Natural killer cell (primary cell): ENCODE measurements around the gene CDKAL1. TPM values are rescaled to one million over a fixed set of nuclear protein-coding genes. Genes with fewer than 3 reads are reported as not detected.

Source experiments
- ATAC-seq, 3 donors: fragments of 150-1000 bp in 2 of 3; fragments of 200-7000 bp in 1 of 3; cut with Tn5 transposase; 1 replicate in 1 of 3; 2 replicates in 2 of 3; pipeline ENCODE4 v1.10.0; 2021; ENCODE audit warnings: mild to moderate bottlenecking in 2 of 3, moderate library complexity in 2 of 3
- DNase-seq, 2 donors: peaks; one replicate each; pipeline versions ENCODE4 v3.0.0 to v3.0.0-alpha.2; 2013 to 2021; ENCODE audit warnings: mixed read lengths in 1 of 2
- H3K27ac ChIP-seq: one replicate; pipeline ENCODE4 v1.5.1; 2013; ENCODE audit warnings: mild to moderate bottlenecking, low read length
- H3K27me3 ChIP-seq: one replicate; pipeline ENCODE4 v1.6.1; 2013; ENCODE audit warnings: low read length; ENCODE audit not compliant: control insufficient read depth, insufficient read depth
- H3K36me3 ChIP-seq: one replicate; pipeline ENCODE4 v1.6.1; 2013; ENCODE audit warnings: low read length; ENCODE audit not compliant: control insufficient read depth, insufficient read depth
- H3K4me1 ChIP-seq: one replicate; pipeline ENCODE4 v1.6.1; 2013; ENCODE audit warnings: low read length; ENCODE audit not compliant: control insufficient read depth, insufficient read depth
- H3K4me3 ChIP-seq: one replicate; pipeline ENCODE4 v1.5.1; 2013; ENCODE audit warnings: low read length
- H3K9me3 ChIP-seq: one replicate; pipeline ENCODE4 v1.6.1; 2013; ENCODE audit warnings: low read length; ENCODE audit not compliant: control insufficient read depth, insufficient read depth
- H3K27ac Mint-ChIP-seq, 2 donors: one replicate each; pipeline ENCODE4 v1.8.0; 2022; ENCODE audit warnings: mild to moderate bottlenecking in 2 of 2, mixed read lengths in 2 of 2, moderate library complexity in 1 of 2
- H3K27me3 Mint-ChIP-seq, 2 donors: one replicate each; pipeline ENCODE4 v1.8.0; 2022; ENCODE audit warnings: low read depth in 2 of 2, mixed read lengths in 2 of 2
- H3K36me3 Mint-ChIP-seq: one replicate; pipeline ENCODE4 v1.8.0; 2022; ENCODE audit warnings: mixed read lengths
- H3K4me1 Mint-ChIP-seq, 2 donors: one replicate each; pipeline ENCODE4 v1.8.0; 2022; ENCODE audit warnings: mixed read lengths in 2 of 2
- H3K4me3 Mint-ChIP-seq: one replicate; pipeline ENCODE4 v1.8.0; 2022; ENCODE audit warnings: mild to moderate bottlenecking, moderate library complexity, mixed read lengths
- H3K9me3 Mint-ChIP-seq, 2 donors: one replicate each; pipeline ENCODE4 v1.8.0; 2022; ENCODE audit warnings: mixed read lengths in 2 of 2
- WGBS: methylation state at CpG from one replicate; pipeline ENCODE4 v1.1.7; 2013; ENCODE audit warnings: missing lambda C conversion rate; ENCODE audit not compliant: insufficient coverage; 5-methylcytosine and 5-hydroxymethylcytosine counted together
- intact Hi-C: fragments of 100-400 bp; cut with micrococcal nuclease; formaldehyde crosslinking; loops from one replicate; pipeline ENCODE4 v1.14.2; 2022
- total RNA-seq, 4 donors: library from RNA; stranded (reverse); fragments of 120-200 nt in 1 of 4; gene quantifications; one replicate each; pipeline versions ENCODE4 v1.2.3 to v1.2.4, GENCODE V29; 2013 to 2022
- TF ChIP-seq, protein P1 (sequence below): fragments of 200-600 bp; IDR thresholded peaks from one replicate; pipeline ENCODE4 v1.8.0; 2022; ENCODE audit warnings: antibody characterized with exemption

CDKAL1 gene
- total RNA-seq, 3 donors from 2014 or later (not counting 1 experiment from before 2014, with no cell fraction given), result 26.0 to 32.8 (median 28.9) TPM

DNA sequence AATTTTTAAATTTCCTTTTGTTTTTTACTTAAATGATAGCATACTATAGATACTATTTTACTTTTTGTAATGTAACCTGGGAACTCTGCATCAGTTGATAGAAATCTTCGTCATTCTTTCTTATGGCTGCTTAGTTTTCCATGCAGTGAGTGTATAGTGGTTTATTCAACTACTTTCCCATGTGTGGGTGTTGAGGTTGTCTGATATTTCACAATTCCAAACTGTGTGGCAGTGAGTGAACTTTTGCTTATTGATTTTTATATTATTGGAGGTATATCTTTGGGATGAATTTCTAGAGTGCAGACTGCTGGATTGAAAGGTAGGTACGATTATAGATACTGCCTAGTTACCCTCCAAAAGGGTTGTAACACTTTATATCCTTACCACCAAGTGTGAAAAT lies 136.5 kb downstream of the CDKAL1 start:
- TF ChIP-seq, protein P1, sequence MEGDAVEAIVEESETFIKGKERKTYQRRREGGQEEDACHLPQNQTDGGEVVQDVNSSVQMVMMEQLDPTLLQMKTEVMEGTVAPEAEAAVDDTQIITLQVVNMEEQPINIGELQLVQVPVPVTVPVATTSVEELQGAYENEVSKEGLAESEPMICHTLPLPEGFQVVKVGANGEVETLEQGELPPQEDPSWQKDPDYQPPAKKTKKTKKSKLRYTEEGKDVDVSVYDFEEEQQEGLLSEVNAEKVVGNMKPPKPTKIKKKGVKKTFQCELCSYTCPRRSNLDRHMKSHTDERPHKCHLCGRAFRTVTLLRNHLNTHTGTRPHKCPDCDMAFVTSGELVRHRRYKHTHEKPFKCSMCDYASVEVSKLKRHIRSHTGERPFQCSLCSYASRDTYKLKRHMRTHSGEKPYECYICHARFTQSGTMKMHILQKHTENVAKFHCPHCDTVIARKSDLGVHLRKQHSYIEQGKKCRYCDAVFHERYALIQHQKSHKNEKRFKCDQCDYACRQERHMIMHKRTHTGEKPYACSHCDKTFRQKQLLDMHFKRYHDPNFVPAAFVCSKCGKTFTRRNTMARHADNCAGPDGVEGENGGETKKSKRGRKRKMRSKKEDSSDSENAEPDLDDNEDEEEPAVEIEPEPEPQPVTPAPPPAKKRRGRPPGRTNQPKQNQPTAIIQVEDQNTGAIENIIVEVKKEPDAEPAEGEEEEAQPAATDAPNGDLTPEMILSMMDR, result no peak
- Mint-ChIP-seq H3K4me1 (peaks cover 15 to 29% of the 10 kb centered on the region in 2 donors), H3K4me3 (no peak overlapping the region), H3K27me3 (no peaks in the 10 kb centered on the region), H3K9me3 (no peaks in the 10 kb centered on the region), H3K36me3 (no peaks in the 10 kb centered on the region), H3K27ac (no peak overlapping the region)
- Histone ChIP-seq H3K27me3 (no peaks in the 10 kb centered on the region), H3K4me1 (no peaks in the 10 kb centered on the region), H3K9me3 (no peaks in the 10 kb centered on the region), H3K4me3 (no peak overlapping the region), H3K27ac (no peak overlapping the region), H3K36me3 (no peaks in the 10 kb centered on the region)
- ATAC-seq (no peak), DNase-seq (no peak)
- intact Hi-C loops, result no loop called here
- WGBS, result 100% methylated on average over 1 of the region's 2 CpGs

GRCh38 chr6:20672038-20672437 lies 137.8 kb downstream of the CDKAL1 start:
- ATAC-seq (no peak), DNase-seq (no peak)
- peaks cover 15 to 26% of the 10 kb centered on the region in 2 donors for H3K4me1 Mint-ChIP-seq
- no peaks in the 10 kb centered on the region for H3K9me3 Mint-ChIP-seq
- no peaks in the 10 kb centered on the region for H3K36me3 Mint-ChIP-seq
- Histone ChIP-seq H3K36me3 (no peaks in the 10 kb centered on the region), H3K27me3 (no peaks in the 10 kb centered on the region), H3K27ac (no peak overlapping the region), H3K9me3 (no peaks in the 10 kb centered on the region), H3K4me1 (no peaks in the 10 kb centered on the region), H3K4me3 (no peak overlapping the region)
- H3K27me3 Mint-ChIP-seq, result no peaks in the 10 kb centered on the region
- intact Hi-C loops, result no loop called here
- 100% methylated on average over 1 of the region's 2 CpGs for WGBS
- H3K27ac Mint-ChIP-seq, result no peak overlapping the region
- TF ChIP-seq, protein P1, result no peak
- no peak overlapping the region for H3K4me3 Mint-ChIP-seq

DNA sequence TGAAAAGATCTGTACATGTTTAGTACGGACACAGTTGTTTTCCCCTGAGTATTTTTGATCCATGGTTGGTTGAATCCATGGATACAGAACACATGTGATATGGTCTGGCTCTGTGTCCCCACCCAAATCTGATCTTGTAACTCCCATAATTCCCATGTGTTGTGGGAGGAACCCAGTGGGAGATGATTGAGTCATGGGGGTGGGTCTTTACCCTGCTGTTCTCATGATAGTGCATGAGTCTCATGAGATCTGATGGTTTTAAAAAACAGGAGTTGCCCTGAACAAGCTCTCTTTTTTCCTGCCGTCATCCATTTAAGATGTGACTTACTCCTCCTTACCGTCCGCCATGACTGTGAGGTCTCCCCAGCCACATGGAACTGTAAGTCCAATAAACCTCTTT lies 139.2 kb downstream of the CDKAL1 start:
- intact Hi-C loops, result no loop called here
- no peak overlapping the region for H3K4me3 ChIP-seq
- no peaks in the 10 kb centered on the region for H3K9me3 Mint-ChIP-seq
- no peak overlapping the region for H3K27ac ChIP-seq
- no peak overlapping the region for H3K4me3 Mint-ChIP-seq
- TF ChIP-seq, protein P1, result no peak
- H3K4me1 ChIP-seq, result no peaks in the 10 kb centered on the region
- H3K27me3 Mint-ChIP-seq, result no peaks in the 10 kb centered on the region
- H3K27ac Mint-ChIP-seq, result no peak overlapping the region
- H3K36me3 ChIP-seq, result no peaks in the 10 kb centered on the region
- H3K27me3 ChIP-seq, result no peaks in the 10 kb centered on the region
- H3K4me1 Mint-ChIP-seq, result peaks cover 22 to 31% of the 10 kb centered on the region in 2 donors
- WGBS, result 100% methylated on average over 4 of the region's 4 CpGs
- H3K36me3 Mint-ChIP-seq, result no peaks in the 10 kb centered on the region
- ATAC-seq (no peak), DNase-seq (no peak)
- no peaks in the 10 kb centered on the region for H3K9me3 ChIP-seq

DNA sequence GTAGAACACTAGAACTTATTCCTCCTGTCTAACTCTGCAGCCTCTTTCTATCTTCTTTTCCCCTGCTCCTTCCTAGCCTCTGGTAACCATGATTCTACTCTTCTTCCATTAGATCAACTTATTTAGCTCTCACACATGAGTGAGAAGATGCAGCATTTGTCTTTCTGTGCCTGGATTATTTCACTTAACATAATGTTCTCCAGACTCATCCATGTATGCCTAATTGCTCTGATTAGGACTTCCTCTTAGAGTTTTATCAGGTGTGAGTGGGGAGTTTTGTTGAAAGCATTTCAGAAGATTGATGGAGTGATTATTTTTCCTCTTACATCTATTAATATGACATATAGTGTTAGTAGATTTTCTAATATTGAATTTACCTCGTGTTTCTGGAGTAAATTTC lies 140.4 kb downstream of the CDKAL1 start:
- intact Hi-C loops, result no loop called here
- Histone ChIP-seq H3K27ac (no peak overlapping the region), H3K4me1 (no peaks in the 10 kb centered on the region), H3K36me3 (no peaks in the 10 kb centered on the region), H3K27me3 (no peaks in the 10 kb centered on the region), H3K4me3 (no peak overlapping the region), H3K9me3 (no peaks in the 10 kb centered on the region)
- TF ChIP-seq, protein P1, result no peak
- Mint-ChIP-seq H3K9me3 (no peaks in the 10 kb centered on the region), H3K27ac (no peak overlapping the region), H3K27me3 (no peaks in the 10 kb centered on the region), H3K36me3 (no peaks in the 10 kb centered on the region), H3K4me1 (peaks cover 13 to 29% of the 10 kb centered on the region in 2 donors), H3K4me3 (no peak overlapping the region)
- no peak for DNase-seq
- ATAC-seq, result no peak
- no CpG with 5 or more reads among the region's 1 CpG for WGBS
